T-helper 2 cell (primary cell): ENCODE measurements around the gene HIVEP3.

Experiments
- DNase-seq, 5 experiments: peaks; one replicate each; pipeline versions ENCODE4 v3.0.0 to v3.0.0-alpha.2; 2012 to 2022

The HIVEP3 gene

DNA sequence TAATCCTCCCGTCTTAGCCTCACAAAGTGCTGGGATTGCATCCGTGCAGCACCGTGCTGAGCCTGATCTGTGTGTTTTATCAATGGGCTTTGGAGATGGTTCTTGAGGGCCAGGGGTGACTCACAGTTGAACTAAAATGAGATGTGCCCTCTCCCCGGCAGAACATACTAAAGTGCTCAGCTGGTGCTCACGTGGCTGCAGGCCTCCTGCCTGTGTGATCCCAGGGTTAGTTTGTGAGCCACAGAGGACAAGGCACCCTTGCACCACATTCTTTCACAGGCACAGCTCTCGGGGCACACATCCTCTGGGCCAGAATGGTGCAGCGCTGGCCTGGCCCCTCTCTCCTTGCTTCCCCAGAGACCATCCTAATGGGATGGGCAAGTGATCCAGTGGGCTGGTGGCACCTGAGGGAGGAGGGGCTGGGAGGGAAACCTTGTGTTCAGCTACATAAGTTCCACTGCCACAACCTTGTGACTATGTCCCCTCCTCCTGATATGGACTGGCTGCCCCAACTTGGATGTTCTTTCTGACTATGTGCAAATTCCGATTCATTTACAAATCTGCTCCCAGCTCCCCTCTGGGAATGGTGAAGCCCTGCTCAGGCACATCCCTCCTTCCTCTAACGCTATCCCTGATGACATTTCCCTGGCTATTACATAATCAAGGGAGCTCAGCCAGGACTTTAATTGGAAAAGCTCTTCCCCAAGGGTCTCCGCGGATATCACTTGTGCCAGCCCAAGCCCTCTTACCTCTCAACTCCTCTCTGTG lies 237.2 kb downstream of the HIVEP3 start:
- no peak for DNase-seq

DNA sequence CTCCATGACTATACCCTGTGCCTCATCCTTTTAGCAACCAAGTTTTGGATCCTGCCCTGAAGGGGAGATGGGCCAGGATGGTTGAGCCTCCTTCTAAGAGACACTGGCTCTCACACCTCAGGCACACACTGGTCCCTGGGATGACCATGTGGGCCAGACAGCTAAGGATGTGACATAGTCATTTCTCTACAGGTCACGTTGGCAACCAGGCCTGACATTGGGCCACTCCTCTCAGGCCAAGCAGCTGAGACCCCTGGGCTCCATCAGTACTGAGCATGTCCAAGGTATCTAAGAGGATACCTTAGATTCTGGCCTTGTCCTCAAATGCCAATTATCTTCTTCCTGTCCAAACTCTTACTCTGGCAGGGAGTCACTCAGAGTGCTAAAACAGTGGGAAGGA lies 238.7 kb downstream of the HIVEP3 start:
- DNase-seq, result no peak

DNA sequence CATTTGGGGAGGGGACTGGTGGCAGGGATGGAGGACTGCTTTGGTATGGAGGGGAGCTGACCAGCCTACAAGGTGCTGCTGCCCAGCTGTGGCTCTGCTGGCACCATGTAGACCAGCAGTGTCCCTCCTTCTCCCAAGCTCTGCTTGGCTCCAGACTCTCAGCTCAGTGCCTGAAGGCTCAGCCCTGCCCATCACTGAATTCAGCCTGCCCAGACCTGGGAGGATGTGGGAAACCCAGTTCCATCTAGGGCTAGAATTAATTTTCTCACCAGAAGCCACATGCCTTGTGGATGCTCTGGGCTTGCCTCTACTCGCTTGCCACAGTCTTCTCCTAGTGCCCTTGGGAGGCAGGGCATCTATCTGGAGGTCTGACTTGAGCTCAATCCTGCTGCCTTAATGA lies 239.2 kb downstream of the HIVEP3 start:
- DNase-seq, result no peak

DNA sequence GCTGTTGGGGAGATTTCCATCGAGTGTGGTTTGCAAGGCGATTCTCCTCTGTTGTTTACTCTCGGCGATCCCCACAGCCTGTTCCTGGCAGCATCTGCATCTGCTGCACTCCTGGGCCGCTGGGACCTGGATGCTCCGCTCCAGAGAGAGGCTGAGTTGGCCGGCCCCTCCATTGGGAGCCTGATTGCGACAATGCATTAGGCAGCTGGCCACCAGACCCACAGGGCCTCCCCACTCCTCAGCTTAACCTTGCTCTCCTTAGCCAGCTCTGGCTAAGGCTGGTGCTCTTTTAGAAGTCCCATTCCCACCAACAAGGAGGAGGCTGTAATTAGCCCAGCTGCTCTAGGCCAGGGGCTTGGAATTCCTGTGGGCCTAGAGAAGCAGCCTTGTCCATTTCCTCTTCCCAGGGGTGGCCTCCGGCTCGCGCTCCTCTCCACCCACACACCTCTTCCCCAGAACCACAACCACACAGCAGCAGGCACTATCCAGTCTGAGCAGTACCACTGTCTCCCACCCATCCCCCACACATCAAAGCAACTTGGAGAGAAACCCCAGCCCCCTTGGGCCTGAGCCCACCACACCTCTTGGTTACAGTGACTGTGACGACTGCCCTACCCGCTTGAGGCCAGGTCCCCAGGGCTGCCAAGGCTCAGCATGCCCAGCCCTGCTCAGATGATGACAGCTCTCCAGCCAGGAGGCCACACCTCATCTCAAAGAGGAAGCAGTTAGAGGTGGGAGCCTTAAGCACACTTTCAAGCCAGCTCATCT lies 240.4 kb downstream of the HIVEP3 start:
- DNase-seq, result peak in 1 of 5 experiments; percentile 61

DNA sequence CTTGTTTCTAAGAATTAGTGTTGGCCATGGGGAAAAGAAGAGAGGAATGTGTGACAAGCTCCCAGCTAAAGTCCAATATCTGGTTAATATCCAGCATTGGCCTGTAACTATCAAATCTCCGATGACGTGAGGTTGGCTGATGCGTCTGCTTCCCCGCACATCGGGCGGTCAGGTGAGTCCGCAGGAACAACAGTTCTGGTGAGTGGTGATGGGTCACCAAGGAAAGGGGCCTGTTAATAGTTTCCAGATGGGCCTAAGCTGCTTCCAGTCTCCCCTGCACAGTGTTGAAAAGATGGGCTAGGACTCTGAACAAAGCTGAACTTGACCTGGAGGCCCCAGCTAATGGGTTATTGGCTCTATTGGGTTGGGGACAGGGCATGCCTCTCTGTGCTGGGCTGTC lies 241.1 kb downstream of the HIVEP3 start:
- DNase-seq, result no peak

DNA sequence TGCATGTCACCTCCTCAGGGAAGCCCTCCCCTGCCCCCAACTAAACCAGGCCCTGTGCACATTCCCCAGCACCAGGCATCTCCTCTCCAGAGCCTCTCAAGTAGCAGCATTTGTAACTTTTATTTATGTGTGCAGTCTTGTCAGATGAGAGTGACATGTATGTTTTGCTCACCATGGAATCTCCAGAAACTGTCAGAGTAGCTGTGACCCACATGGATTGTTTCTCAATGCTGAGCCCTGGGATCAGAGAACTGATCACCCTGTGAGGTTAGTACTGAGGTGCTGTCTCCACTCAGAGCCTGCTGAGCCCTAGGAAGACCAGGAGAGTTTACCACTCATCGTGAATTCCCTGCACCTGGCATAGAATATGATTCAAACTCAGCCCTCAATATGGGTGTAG lies 243.3 kb downstream of the HIVEP3 start:
- no peak for DNase-seq

DNA sequence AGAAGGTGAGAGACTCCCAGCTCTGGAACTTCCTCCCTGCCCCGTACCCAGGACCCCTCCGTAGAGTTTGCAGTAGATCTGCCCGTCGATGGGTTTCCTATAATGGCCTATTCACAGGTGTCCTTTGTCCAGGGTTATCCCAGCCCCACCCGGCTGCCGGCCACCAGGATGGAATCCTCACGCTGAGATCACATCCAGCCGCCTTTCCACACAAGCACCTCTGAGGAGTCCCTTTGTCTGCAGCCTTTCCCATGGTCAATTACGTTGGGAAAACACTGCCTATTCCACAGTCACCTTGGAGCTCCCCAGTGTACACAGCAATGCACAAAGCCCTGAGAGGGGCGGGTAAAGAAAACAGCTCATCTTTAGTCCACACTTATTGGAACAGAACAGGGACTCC lies 244.2 kb downstream of the HIVEP3 start:
- no peak for DNase-seq

DNA sequence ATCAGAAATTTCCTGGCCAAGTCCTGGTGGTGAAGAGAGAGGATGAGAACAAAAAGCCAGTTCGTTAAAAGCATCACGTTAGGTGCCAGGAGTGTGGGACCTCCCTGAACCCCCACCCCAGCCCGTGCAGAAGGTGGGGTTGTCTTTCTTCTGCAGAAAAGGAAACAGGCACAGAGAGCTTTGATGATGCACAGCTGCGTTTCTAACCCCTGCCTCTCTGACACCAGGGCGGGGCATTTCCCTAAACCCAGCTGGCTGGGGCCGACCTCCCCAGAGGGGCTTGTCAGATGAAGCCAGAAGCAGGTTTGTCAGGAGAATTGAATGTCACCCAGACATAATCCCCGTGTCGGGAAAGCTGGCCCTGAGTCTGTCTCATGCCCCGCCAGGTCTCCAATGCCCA lies 244.9 kb downstream of the HIVEP3 start:
- DNase-seq, result peak in 3 of 5 experiments; percentile 21 to 78 (median 21)

DNA sequence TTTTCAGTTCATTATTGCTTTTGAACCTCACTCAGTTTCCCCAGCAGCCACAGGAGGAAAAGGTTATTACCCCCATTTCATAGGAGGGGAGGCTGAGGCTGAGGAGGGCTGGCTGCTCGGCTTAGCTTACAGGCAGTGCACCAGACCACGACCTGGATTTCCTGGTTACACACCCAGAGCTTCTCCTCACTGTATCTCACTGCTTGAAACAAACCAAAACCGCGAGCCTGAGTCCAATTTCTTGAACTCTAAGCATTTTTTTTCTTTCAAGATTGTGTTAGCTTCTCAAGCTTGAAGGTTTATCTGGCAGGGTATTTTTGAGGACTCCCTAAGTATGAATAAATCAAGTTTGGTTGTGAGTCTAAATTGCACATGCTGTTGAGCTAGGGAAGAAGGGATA lies 245.3 kb downstream of the HIVEP3 start:
- peak in 3 of 5 experiments; percentile 21 to 92 (median 50) for DNase-seq

DNA sequence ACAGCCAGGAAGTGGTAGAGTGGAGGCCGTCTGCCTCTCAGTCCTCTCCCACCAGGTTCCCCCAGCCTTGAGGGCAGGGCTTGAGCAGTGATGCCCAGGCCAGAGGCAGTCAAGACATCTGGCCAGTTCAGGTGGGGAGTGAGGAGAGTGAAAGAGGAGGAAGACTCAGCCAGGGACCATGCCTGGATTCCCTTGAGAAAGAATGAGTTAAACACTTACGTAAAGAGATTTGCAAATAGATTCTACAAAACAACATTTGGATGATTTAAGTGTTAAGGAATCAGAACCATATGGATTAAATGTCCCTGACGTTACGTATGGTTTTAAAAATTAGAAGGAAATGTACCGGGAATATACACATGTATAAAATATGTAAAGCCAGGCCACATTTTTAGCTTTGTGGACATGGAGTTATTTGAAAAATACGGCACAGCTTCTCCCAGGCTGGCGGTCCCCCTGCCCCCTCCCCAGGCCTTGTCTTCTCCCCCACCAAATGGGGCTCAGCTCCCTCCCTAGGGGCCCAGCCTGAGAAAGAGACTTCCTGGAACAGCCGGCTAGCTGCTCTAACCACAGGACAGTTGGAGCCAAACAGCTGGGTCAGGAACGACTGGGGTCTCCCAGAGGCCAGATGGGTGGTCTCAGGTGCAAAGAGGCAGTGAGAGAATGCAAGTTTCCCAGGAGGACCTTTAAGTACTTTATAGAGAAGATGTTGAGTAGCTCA lies 245.9 kb downstream of the HIVEP3 start:
- DNase-seq, result no peak

DNA sequence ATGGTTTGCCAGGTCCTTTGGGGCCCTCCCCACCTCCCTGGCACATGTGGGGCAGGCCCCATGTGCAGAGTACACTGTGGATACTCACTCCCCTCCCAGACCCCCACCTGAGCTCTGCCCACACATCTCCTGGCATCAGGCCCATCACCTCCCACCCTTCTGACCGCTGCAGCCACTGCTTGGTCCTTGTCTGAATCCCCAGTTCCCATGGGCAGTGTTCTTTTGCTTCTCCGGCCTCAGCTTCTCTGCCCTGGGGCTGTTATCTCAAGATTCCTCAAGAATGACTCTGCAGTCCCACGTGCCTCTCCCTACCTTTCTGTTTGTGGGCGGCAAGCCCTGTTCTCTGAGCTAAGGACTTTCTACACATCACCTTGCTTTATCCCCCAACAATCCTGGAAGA lies 246.5 kb downstream of the HIVEP3 start:
- DNase-seq, result no peak

DNA sequence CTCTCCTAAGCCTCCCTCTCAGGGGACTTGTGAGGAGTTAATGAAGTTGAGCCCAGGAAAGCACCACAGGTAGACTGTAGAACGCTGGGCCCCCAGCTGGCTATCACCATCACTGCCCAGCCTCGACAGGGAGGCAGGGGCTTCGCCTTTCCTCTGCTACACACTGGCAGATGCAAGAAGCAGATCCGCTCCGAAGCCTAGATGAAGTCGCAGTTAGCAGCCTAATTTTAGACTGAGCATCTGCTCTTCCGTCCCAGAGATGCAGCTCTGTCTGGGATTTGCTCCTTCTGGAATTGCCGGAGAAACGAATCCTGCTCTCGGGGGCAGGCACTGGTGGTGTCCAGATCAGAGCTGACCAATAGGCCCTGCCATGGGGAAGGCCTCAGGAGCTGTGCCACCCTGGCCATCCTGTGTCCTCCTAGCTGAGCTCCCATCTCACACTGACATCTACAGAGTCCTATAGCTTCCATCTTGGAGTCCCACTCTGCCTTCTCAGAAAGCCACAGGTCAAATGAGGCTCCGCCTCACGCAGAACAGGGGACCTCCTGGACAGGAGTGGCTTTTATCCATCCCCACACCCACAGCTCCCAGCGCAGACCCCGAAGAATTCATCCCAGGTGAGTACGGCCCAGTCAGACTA lies 247.5 kb downstream of the HIVEP3 start:
- no peak for DNase-seq

DNA sequence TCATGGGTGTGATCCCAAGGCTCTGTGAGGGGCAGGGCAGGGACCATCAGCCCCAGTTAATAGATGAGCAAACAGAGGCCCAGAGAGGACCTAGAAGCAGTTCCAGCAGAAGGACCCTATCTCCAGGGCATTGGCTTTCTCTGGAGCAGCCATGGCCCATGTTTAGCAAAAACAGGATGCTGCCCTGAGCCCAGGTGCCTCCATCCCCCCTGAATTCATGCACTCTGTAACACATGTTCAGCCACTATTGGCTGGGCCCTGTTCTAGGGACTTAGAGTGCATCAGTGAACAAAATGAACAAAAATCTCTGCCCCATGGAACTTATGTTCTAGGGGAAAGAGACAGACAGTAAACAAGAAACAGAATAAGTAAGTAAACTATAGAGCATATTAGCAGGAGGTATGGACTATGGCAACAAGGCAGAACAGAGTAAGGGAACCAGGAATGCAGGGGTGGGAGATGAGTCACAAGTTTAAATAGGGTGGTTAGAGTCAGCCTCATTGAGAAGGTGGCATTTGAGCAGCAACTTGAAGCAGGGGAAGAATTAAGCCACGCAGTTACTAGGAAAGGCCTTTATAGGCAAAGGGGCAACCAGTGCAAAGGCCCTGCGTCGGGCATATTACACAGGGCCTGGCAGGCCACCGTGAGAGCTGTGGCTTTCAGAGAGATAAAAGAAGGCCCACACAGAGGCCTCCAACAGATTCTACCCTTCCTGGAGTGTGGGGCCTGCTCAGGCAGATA lies 248.3 kb downstream of the HIVEP3 start:
- peak in 1 of 5 experiments; percentile 35 for DNase-seq

DNA sequence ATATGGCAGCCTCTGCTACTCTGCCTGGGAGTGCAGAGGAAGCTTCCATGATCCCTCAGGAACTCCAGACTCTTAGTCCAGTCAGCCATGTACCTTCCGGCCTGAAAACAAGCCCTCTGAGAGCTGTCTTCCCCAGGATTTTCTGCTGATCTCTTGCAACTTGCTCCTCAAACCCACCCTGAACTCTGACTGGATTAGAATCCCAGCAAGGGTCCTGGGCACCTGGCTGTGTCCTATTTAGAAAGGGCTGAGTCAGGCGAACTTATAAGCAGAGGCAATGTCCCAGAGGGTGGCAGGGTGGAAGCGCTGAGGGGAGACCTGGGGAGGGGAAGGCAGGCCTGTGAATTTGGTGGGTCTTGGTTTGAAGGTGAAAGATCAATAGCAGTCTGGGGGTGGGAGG lies 249.8 kb downstream of the HIVEP3 start:
- no peak for DNase-seq

DNA sequence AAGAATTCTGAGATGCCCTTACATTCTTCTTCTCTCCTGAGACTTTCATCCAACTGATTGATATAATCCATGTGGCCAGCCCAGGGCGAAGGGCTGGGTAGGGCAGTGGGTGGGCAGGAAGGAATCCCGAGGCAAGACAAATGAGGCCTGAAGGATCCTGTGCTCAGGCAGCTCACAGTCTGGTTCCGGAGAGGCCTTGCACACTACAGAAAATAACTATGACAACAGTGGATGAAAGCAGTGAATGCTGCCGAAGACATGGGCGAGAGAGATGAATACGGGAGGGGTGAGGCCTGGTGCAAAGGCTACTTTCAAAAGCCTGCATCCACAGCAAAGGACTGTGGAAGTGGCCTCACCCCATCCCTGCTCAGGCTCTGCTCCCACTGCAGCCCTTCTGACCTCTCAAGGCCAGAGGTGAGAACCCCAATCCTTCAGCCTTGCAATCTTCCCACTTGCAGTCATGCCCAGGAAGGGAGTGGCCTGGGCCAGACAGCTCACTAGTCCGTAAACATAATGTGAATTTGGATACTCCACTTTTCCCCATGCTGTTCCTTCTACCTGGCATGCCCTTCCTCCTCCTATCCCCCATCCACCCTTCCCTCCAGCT lies 250.6 kb downstream of the HIVEP3 start:
- no peak for DNase-seq

DNA sequence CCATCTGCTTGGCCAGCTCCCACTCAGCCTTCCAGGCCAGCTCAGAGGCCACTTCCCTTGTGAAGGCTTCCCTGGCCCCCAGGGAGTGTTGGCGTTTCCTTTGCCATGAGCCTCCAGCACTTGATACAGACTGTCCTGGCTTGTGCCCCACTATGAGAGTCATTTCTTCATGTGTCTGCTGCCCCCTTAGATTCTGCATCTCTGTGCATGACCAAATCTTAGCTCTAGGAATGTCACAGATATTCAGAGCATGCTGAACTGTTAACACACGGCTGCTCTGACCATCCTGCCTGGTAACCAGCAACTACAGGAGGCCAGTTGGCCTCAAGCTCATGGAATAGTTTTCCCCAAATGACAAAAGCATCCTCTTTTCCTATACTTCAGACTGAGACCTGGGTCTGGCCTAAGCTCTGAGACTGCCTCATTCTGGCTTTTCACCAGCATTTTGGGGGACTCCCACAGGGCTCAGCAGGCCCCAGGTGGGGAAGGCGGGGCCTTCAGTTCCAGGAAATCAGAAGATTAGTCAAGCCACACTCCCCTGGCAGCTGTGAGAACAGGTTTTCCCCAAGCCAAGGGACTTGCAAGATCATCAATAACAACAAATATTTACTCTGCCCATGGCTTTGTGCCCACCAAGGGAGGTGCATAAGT lies 251.6 kb downstream of the HIVEP3 start:
- DNase-seq, result peak in 4 of 5 experiments; percentile 31 to 86 (median 38)

DNA sequence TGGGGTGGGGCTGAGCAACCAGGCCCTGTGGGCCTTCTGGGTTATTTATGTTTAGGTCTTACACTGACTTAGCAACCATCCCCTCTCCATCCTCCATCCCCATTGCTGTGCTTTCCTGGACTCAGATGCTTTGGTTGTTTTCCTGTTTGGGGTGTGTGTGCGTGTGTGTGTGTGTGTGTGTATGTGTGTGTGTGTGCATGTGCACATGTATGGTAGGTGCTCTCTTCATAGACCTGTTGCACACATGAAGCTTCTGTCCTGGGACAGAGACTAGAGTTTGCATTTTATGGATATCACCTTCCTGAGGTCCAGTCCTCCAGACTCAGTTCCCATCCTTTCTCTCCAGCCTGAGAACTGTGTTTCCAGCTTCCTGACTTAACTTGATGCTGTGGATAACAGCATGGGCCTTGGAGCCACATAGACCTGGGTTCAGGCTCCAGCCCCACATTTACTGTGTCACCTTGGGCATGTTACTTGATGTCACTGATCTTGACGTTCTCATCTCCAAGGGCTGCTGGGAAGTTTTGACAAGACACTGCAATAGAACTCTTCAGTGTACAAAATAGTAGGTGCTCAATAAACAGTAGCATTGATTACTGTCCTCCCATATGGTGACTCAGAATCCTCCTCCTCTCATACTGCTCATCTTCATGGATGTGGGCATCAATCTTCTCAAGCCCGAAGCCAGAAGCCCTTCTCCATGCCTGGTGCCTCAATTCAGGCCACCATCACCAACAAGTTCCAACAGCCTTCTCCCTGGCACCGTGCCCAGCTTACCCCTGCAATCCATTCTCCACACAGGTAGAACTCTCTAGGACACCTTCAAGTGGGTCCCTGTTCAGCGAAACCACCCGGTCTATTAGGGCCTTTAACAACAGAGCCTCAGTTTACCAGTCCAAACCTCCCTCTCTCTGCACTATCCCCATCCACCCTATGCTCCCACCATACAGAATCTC lies 252.5 kb downstream of the HIVEP3 start:
- DNase-seq, result no peak

DNA sequence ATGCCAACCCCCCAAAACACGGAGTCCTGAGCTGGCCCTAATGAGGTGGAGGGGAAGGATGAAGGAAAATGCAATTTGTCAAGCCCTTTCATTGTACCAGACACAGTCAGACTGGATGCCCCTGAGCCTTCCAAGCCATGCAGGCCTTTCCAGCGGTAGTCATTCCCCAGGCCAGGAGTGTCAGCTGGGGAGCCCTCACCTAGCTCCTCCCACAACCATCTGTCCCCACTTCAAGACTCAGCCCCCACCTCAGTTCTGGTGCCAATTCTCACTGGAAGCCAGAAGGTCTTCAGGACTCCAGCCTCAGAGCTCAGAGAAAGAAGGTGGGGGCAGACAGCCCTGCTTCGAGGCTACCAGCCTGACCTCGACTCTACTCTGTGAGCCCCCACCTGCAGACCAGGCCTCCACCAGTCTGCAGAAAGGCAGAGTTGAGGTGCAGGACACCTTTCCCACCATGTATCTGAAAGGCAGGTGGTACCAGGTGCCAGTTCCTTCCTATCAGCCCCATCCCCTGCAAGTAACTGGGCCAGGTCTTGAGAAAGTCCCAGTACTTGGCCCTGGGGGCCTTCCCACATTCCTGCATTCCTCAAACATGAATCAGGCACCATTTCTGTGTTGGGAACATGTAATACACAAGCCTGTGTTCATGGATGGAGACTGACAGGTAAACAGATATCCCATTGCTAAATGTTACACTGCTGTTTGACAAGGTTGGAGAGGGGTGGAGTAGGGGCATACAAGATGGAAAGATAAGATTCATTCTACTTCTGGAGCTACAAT lies 253.7 kb downstream of the HIVEP3 start:
- DNase-seq, result no peak
